Prostate gland (tissue), 2 donors: ENCODE results near the gene KRT72.

Experiments used
- POLR2A ChIP-seq: fragments of 450-650 bp; IDR thresholded peaks from one replicate; pipeline ENCODE4 v1.6.1; 2016; ENCODE audit warnings: antibody characterized with exemption, mild to moderate bottlenecking
- POLR2AphosphoS5 ChIP-seq: sonication (generic); formaldehyde crosslinking; IDR thresholded peaks from one replicate; pipeline ENCODE4 v1.6.1; 2017; ENCODE audit warnings: antibody characterized with exemption
- TF ChIP-seq, protein P1 (sequence below), 4 experiments: fragments of 200-600 bp in 2 of 4; fragments of 450-650 bp in 2 of 4; sonication (generic) in 2 of 4; IDR thresholded peaks; 1 replicate in 3 of 4; 2 replicates in 1 of 4; pipeline ENCODE4 v1.5.1; 2016 to 2019; ENCODE audit warnings: antibody characterized with exemption in 4 of 4, mild to moderate bottlenecking in 2 of 4, moderate library complexity in 2 of 4

DNA sequence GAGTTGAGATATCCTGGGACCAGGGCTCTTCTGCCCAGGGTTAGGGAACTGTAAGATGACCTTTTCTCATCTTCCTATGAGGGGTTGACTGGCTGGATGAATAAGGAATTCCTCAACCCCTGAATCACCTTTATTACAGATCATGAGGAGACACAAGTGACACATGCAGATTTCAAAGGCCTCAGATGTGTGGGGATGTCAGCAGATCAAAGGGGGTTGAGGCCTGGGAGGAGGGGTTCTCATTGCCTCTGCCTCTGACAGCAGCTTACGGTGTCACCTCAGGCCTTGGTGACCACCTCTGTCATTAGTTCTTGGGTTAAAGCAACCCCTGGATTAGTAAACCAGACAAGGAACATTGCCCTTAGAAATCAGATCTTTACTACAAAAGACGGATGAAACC is 2.1 kb upstream of the KRT72 start:
- TF ChIP-seq POLR2AphosphoS5 = no peak
- TF ChIP-seq, protein P1, sequence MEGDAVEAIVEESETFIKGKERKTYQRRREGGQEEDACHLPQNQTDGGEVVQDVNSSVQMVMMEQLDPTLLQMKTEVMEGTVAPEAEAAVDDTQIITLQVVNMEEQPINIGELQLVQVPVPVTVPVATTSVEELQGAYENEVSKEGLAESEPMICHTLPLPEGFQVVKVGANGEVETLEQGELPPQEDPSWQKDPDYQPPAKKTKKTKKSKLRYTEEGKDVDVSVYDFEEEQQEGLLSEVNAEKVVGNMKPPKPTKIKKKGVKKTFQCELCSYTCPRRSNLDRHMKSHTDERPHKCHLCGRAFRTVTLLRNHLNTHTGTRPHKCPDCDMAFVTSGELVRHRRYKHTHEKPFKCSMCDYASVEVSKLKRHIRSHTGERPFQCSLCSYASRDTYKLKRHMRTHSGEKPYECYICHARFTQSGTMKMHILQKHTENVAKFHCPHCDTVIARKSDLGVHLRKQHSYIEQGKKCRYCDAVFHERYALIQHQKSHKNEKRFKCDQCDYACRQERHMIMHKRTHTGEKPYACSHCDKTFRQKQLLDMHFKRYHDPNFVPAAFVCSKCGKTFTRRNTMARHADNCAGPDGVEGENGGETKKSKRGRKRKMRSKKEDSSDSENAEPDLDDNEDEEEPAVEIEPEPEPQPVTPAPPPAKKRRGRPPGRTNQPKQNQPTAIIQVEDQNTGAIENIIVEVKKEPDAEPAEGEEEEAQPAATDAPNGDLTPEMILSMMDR (IDR thresholded peaks at IDR 0.05) = no peak
- TF ChIP-seq POLR2A = no peak
